Stimulated activated CD8-positive, alpha-beta memory T cell treated with anti-CD3 and anti-CD28 coated beads, Interleukin-12 subunit alpha, Interleukin-12 subunit beta, amount 100 ng/mL, for 1 hour (primary cell): ENCODE data around the gene FAM114A2.
"Not testable (repeated sequence)": the region's sequence is repeated elsewhere in the genome, so short reads cannot be mapped to it uniquely, and the experiment has no call there.

Experiments used
- DNase-seq: peaks from one replicate; pipeline ENCODE4 v3.0.0-alpha.2; 2020; ENCODE audit warnings: low read depth

FAM114A2 gene

GRCh38 chr5:154047324-154047723, 8.6 kb upstream of the FAM114A2 start:
- DNase-seq, result no peak

- DNase-seq, result no peak
These were observed 7.8 kb upstream of the FAM114A2 start for GRCh38 chr5:154046486-154046885.

GRCh38 chr5:154044581-154044980, 5.9 kb upstream of the FAM114A2 start:
- no peak for DNase-seq

- no peak for DNase-seq
These were observed 5.4 kb upstream of the FAM114A2 start for GRCh38 chr5:154044099-154044498.

- no peak for DNase-seq
These were observed 4.1 kb upstream of the FAM114A2 start for GRCh38 chr5:154042766-154043165.

- no peak for DNase-seq
These were observed 734 bp upstream of the FAM114A2 start for GRCh38 chr5:154039458-154039829.

- DNase-seq, result peak; percentile 9
These were observed 426 bp downstream of the FAM114A2 start for GRCh38 chr5:154038261-154038706.

- no peak for DNase-seq
These were observed 3.8 kb downstream of the FAM114A2 start for GRCh38 chr5:154034944-154035343.

GRCh38 chr5:154031937-154032489, 6.7 kb downstream of the FAM114A2 start:
- no peak for DNase-seq

- no peak for DNase-seq
These were observed 12.8 kb downstream of the FAM114A2 start for GRCh38 chr5:154025951-154026350.

GRCh38 chr5:154018919-154019318, 19.8 kb downstream of the FAM114A2 start:
- DNase-seq, result not testable (repeated sequence)

- no peak for DNase-seq
These were observed 23.5 kb downstream of the FAM114A2 start for GRCh38 chr5:154015071-154015693.

- DNase-seq, result no peak
These were observed 28.1 kb downstream of the FAM114A2 start for GRCh38 chr5:154010660-154011059.

GRCh38 chr5:154005648-154006047, 33.1 kb downstream of the FAM114A2 start:
- DNase-seq, result no peak

GRCh38 chr5:154002511-154003020, 36.1 kb downstream of the FAM114A2 start:
- no peak for DNase-seq

- DNase-seq, result no peak
These were observed 36.6 kb downstream of the FAM114A2 start for GRCh38 chr5:154002093-154002492.

- DNase-seq, result no peak
These were observed 38.0 kb downstream of the FAM114A2 start for GRCh38 chr5:154000703-154001102.

GRCh38 chr5:153999995-154000394, 38.7 kb downstream of the FAM114A2 start:
- DNase-seq, result no peak

- no peak for DNase-seq
These were observed 39.9 kb downstream of the FAM114A2 start for GRCh38 chr5:153998768-153999167.

- no peak for DNase-seq
These were observed 40.7 kb downstream of the FAM114A2 start for GRCh38 chr5:153998010-153998409.

GRCh38 chr5:153991168-153991567, 47.5 kb downstream of the FAM114A2 start:
- DNase-seq, result no peak

GRCh38 chr5:153988510-153988909, 50.2 kb downstream of the FAM114A2 start:
- no peak for DNase-seq

- DNase-seq, result no peak
These were observed 51.4 kb downstream of the FAM114A2 start for GRCh38 chr5:153987301-153987700.

- no peak for DNase-seq
These were observed 53.2 kb downstream of the FAM114A2 start for GRCh38 chr5:153985498-153985897.
